AG08396 (cell line): Measurements from ENCODE around the gene MTHFR.
"Not testable (repeated sequence)": the region's sequence is repeated elsewhere in the genome, so short reads cannot be mapped to it uniquely, and the experiment has no call there.

ENCODE experiments used
- DNase-seq: peaks from one replicate; pipeline ENCODE4 v3.0.0; 2012; ENCODE audit warnings: low spot score, mixed read lengths

MTHFR gene

DNA sequence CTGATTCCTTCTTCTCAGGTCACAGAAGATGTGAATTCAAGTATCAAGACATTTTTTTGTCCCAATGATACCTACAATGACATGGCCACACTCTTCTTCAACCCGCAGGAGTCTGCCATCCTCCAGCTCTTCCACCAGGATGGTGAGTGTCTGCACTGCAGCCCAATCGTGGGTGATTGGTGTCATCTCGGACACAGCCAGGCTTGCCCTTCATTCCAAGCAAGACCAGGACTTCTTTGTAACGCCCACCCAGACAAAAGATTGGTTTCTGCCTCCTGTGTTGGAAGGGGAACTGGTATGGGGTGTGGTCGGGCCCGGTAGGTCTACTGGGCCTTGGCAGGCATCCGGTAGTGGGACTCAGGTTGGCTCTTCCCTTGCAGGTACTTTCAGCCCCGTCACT is 27.7 kb upstream of the MTHFR start:
- DNase-seq, result no peak

DNA sequence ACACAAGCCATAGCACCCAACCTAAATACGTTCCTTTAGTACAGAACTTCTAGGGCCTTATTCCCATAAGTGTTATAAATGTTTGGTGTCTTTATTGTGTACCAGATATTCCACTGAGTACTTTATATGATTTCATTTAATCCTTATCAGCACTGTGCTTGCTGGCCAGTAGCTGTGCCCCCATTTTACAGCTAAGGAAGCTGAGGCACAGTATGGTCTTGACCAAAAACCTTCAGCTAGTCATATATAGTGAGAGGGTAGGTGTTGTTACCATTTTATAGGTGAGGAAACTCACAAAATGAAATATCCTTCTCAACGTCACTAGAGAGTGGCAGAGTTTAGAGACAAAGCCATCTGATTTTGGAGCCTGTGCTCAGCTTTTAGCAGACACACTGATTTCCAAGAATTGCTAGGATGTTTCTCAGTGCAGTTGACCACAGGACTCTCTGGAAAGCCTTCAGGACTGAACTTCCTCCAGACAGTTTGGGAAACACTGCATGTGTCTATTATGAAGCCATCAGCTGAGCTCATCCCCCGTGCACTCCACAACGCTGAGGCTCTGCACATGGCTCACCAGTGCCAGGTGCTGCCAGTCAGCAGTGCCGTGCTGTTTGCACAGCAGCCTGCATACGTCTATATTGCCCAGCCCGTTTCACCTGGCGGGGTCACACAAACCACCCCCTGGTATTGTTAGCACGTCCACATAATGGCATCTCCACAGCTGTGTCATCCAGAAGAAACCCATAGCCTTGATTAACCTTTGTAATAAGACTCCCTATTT is 26.4 kb upstream of the MTHFR start:
- DNase-seq, result no peak

DNA sequence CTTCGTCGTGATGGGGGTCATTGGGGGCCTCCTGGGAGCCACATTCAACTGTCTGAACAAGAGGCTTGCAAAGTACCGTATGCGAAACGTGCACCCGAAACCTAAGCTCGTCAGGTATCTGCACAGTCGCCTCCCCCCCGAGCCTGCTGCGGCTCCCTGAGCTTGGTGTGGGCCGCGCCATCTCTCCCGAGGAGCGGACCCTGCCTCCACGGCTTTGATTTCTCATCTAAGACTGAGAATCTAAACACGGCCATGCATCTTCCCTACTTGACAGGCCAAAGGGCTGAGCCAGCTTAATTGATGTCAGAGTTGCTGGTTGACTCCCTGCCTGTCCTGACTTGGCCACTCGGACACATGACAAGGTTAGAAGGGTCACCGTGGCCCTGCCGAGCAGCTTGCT is 22.7 kb upstream of the MTHFR start:
- no peak for DNase-seq

DNA sequence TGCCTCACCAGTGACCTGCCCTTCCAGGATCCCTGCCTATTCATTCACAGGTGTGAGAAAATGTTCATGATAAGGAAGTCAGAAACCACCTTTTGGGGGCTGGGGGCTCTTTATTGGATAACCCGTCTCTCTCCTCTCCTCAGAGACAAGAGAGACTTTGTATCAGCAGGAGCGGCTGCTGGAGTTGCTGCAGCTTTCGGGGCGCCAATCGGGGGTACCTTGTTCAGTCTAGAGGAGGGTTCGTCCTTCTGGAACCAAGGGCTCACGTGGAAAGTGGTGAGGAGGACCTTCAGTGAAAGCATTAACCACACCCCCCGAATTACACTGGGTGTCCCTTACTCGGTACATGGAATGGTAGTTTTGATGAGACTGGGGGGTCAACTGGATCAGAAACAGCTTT is 21.2 kb upstream of the MTHFR start:
- DNase-seq, result no peak

DNA sequence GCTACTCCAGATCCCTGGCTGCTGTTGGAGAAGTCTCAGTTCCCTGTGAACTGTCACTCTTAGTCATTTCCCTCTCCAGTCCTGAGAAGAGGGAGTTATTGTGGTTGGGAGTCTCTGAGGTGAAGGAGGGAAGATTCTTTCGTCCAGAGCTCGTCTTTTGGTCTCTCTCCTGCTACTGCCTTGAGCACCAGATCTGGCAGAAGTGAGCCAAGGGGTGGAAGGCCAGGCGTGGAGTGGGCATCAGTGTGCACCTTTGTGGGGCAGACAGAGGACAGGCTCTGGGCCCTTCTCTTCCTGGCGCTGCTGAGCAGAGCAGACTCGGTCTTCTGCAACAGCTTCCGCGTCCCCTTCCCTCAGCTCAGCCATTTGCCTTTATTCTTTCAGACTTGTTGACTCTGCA is 19.4 kb upstream of the MTHFR start:
- DNase-seq, result no peak

DNA sequence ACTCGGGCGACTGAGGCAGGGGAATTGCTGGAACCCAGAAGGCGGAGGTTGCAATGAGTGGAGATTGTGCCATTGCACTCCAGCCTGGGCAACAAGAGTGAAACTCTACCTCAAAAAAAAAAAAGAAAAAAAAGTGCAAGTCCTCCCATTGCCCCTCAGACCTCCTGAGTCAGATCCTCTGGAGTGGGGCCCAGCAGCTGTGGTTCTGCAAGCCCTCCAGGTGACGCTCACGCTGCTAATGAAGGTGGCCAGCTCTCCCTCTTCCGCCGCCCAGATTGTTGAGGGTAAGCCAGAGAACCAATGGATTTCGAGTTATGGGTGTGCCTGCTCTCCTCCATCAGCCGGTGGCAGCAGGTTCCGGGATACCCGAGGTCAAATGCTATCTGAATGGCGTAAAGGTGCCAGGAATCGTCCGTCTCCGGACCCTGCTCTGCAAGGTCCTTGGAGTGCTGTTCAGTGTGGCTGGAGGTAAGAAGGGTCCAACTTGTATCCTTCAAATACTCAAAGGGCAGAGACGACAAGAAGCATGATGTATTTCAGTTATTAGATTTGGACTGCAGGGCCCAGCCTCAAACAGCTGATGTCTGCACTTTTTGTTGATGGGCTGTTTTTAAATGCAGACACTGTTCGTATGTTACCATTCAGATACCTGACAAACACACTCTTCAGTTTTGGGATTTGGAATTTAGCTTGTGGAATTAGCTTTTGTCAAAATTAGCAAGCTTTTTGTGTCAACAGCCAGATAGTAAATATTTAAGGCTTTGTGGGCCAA is 17.8 kb upstream of the MTHFR start:
- no peak for DNase-seq

DNA sequence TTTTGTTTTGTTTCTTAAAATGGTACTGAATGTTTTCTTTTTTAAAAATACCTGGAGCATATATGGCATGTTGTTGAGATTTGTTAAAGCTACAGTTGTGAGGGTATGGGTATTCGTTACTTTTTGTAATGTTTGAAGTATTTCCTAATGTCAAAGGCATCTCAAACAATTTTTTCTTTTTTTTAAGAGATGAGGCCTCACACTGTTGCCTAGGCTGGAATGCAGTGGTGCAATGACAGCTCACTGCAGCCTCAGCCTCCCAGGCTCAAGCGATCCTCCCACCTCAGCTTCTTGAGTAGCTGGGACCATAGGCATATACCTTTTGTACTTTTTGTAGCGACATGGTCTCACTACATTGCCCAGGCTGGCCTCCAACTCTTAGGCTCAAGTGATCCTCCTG is 16.3 kb upstream of the MTHFR start:
- DNase-seq, result no peak

DNA sequence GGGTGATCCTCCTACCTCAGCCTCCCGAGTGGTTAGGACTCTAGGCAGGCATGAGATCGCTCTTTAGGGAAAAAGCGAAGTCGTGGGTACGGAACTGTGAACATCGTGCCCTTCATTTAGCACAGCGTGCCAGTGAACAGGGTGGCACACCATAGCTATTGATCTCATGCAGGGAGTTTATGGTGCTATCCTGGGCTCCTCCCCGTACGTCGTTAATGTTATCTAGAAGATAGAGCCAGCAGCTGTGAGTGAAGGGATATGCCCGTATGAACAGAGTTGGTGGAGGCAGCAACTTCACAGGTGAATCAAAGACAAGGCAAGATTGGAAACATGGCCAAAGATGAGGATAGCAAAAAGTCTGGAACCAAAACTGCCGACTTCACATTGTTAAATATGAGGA is 11.4 kb upstream of the MTHFR start:
- DNase-seq, result no peak

DNA sequence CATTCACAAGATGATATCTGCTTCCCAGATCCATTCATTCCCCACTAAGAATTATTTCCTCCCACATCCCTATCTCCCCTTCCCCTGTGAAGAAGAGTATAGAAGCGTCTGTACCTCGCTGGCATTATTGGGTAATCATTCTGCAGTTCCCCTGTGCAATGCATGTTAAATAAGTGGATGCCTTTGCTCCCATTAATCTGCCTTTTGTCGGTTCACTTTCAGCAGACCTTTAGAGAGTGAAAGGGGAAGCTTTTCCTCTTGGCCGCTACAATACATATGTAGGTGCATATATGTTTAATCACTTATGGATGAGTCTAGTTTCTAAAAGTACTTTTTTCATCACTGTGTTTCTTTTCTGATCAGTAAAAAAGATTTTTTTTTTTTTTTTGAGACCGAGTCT is 7.3 kb upstream of the MTHFR start:
- DNase-seq, result no peak

DNA sequence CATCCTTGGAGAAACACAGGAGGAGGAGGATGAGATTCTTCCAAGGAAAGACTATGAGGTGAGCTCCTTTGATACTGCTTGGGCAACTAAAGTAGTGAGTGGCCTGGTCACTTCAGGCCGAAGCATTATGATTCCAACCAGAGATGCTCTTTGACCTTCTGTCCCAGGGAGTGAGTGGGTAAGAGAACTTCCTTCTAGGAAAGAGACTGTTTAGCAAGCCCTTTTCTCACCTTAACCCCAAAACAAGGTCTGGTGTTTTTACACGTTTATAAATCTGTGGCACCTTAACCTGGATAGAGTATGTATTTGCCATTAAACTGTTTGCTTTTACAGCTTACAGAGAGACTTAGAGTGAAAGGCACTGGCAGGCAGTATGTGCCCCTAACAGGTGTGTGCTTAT is 1.4 kb upstream of the MTHFR start:
- DNase-seq, result no peak

DNA sequence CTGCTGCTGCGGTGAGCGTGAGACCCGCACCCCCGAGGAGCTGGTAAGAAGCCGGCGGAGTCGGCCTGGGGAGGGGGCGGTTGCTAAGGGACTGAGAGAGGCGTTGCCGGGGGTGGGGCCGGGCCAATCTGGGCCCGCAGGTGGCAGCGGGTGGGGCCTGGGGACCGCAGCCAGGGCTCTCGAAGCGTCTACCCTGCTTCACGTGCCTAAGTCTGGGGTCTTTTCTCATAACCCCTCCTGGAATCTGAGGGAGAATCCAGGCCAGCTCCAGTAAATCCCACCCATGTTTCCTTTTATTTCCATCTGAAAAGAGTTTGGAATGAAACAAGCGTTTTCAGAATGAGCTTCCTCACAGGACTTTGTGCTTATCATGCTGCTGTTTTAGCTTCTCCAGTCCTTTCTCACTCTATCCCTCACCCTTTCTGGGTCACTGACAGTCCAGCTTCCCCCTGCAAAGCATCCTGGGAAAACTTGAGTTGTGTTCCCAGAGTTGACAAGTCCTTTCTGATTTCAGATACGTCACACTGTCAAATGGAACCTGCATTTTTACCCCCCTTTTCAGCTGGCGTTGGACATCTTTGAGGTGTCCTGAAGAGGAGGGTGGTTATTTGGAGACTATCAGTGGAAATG is 658 bp upstream of the MTHFR start:
- DNase-seq, result peak; percentile 48

DNA sequence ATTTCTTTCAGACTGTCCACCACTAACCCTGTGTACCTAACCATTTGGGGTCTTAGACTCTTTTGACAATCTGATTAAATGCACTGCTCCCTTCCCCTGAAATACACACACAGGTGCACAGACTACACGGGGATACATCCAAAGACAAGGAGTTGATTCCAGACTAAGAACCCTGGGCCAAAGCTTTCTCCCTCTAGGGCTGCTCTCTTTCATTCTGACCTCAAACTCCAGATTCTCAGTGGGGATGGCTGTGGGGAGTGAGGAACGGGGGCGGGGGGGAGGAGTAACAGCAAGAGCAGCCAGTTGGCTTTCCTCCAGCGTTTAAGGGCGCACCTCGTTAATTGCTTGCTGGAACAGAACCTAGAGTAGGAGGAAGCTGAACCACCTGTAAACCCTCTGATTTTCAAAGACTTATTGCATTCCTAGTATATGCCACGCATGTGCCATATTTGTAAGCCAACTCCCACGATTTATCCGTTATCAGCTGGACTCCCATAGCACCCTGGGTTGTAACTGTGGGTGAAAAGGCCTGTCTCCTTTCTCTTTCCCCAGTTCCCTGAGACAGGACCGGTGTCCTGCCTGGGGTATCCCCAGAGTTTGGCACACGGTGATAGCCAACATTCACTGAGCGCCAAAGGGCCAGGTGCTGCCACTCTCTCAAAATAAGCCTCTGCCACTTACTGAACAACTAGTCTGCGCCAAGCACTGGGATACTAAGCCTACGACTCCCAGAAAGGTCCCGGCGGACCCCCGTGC is 920 bp downstream of the MTHFR start:
- DNase-seq, result no peak

DNA sequence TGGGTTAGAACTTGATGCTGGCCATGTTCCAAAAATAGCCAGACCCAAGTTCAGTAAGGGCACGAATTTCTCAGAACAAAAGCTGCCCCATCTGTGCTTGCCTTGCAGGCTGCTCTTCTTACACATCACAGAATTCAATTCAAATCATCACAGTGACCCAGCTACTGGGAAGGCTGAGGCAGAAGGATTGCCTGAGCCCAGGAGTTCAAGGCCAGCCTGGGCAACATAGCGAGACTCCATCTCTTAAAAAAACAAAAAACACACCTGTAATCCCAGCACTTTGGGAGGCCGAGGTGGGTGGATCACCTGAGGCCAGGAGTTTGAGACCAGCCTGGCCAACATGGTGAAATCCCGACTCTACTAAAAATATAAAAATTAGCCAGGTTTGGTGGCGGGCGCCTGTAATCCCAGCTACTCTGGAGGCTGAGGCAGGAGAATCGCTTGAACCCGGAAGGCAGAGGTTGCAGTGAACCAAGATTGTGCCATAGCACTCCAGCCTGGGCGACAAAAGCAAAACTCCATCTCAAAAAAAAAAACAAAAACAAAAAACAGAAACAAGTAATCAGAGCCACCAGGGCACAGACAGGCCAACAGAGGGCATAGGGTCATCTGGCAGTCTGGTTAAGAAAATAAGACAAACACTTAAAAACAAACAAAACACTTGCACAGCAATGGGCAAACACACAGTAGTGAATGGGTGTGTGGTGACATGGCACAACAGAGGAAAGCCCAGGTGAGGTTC is 1.7 kb downstream of the MTHFR start:
- DNase-seq, result not testable (repeated sequence)

DNA sequence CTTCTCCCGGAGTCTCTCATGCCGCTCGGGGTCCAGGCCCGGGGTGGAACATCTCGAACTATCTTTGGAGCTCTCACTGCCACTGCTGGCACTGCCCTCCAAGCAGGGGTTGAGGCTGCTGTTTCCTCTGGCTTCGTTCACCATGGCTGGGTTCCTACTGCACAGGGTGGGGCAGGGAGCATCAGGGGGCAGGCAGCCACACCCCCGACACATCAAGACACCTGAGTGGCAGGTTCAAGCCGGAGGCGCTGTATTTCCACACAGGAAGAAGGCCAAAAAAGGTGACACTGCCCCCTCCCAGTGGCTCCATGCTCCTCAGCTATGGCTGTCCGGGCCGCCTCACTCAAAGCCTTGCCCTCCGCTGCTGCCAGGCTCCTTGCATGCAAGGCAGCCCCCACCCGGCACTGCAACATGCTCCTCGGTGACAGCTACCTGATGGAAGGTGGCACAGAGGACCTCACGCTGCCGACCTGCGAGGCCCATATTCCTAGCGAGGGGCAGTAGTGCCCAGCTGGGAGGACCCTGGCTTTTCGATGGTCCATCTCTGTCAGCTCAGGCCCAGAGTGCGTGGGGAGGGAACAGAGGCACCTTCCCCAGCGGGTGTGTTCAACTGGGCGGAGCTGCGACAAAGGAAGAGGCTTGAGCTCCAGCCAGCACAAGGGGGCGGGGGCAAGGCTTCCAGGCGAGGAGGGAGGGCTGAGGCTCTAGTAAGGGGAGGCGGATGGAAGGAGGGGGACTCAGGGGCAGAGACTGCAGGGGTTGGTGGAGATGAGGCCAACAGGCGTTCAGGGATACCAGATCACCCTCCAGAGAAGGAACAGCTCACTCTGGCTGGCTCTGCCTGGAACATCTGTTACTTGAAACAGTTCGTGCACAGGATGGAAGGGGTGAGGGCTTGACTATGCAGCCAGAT is 2.5 kb downstream of the MTHFR start:
- DNase-seq, result peak; percentile 89

DNA sequence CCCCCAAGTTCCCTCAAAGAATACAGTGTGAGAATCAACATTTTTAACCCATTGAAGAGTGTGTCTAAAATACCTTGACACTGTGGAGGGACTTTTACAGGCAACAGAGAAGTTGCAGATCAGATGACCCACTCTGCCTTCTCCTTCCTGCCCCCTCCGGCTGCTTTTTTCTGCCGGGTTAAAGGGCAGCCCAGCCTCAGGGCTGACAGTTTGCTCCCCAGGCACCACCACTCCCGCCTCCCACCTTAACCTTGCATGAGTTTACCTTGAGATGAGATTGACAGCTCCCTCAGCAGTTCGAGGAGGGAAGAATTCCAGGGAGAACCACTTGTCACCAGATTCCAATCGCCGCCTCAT is 3.2 kb downstream of the MTHFR start:
- no peak for DNase-seq

DNA sequence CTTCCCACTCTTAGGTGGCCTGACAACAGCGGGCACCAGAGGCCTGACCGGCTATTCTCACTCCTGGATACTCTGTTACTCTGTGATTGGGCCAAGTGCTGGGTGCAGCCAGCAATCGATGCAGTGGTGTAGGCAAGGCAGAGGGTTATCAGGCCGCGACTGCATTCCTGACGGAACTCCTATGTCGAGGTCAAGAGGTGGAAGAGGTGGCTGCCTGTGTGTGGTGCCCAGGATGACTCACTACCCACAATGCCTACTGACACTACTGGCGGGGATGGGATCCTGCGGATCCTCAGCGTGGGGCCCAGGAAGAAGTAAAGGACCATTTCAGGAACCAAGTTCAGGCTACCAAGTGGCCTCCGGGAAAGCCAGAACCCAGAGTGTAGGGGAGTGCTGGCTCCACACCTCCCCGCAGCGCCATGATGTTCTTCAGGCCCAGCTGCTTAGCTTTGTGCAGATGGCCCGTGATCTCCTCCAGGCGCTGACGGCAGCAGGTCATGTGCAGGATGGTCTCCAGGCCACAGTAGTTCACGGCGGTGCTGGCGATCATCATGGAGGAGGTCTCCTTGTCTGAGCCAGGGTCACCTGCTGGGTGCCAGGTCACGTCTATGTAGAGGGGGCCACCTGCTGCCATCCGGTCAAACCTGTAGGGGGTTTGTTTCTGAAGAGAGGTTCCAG is 4.9 kb downstream of the MTHFR start:
- DNase-seq, result no peak

DNA sequence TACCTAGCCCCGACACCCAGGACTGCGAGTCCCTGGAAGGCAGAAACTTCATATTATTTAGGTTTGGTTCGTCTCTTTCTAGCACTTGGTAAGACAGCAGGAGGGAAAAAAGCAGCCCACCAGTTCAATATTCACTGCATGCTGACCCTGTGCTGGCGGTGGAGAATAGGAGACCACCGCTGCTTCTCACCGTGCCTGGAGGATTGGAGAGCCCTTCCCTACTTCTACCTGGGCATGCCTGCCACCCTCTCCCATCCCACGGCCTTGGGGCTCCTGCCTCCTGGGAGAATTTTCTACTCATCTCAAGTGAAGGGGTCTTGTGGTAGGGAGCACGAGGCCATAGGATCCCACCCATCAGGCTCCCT is 5.4 kb downstream of the MTHFR start:
- no peak for DNase-seq

DNA sequence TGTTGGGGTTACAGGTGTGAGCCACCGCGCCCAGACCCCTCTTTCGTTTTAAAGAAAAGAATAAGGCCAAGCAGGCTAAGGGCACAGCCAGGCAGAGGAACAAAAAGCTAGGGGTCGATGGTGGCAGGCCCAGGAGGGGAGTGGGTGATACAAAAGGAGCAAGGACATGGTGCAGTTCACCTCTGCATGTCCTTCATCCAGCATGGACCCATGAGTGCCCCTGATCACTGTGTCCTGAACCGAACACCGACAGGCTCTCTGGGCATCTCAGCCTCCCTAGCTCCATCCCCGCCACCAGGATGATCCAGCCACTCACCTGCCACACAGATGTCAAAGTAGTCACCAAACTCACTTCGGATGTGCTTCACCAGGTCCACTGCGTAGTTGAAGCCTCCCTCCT is 5.9 kb downstream of the MTHFR start:
- DNase-seq, result no peak

DNA sequence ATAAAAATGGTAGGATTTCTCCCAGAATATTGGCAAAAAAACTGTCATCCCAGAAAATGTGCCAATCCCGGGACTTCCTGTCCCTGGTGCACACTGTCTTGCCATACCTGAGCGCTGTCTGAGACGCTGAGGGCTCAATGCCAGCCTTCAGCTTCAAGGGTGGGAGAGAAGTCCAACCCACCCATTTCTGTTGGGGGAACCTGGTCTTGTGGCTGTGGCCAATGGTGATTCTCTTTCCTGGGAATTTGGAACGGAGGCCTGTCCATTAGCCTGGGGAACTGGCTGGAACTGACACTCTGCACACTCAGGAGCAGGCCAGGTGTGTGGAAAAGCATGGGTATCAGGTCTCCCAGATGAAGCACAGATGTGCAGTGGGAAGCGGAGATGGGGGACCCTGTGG is 6.7 kb downstream of the MTHFR start:
- no peak for DNase-seq

DNA sequence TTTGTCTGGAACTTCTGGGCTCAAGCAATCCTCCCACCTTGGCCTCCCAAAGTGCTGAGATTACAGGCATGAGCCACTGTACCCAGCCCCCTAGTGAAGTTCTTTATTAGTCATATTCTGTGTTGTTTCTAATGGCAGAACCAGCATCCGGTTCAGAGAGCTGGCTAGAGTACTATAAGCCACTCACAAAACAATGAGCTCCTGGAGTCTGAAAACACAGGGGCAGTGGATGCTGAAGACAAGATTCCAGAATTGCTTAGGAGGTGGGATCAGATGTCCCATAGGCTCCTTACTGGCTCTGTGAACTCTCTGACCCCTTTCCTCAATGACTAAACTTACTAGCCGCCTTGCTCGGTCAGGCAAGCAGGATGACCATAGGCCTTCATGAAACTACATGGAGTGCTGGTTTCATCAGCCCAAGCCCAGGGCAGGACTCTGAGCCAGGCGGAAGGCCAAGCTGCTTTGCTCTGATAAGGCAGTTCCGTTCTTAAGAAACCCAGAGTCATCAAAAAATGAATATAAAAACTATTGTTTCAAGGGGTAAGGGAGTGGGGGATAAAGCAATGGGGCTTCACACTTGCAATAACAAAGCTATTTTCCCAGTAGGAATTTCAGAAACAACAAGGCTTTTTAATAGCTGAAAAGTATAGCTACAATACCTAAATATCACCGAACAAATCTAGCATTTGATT is 8.1 kb downstream of the MTHFR start:
- no peak for DNase-seq
